H1 (cell line): ENCODE measurements around the gene ZC2HC1C. TPM values are rescaled to one million over a fixed set of nuclear protein-coding genes. Genes with fewer than 3 reads are reported as not detected.
A peak's percentile ranks its signal among the peaks of the same experiment; 100 is the strongest.

Source experiments
- KDM4A ChIP-seq: IDR thresholded peaks from one replicate; pipeline ENCODE4 v1.7.1; 2012; ENCODE audit warnings: low read depth, mild to moderate bottlenecking, moderate library complexity, low read length, inconsistent platforms; ENCODE audit not compliant: severe bottlenecking
- polyA plus RNA-seq, 7 experiments: library from polyadenylated mRNA; depleted of rRNA in 3 of 7; stranded (reverse) in 5 of 7; unstranded in 2 of 7; fragments of >200 nt in 5 of 7; fragments of 200-250 nt in 2 of 7; gene quantifications; 1 replicate in 5 of 7; 2 replicates in 1 of 7; 4 replicates in 1 of 7; pipeline versions ENCODE4 v1.2.1 to v1.2.3, GENCODE V29; 2011 to 2013; ENCODE audit warnings: missing spikeins in 2 of 7, mixed read lengths in 2 of 7
- total RNA-seq: library from RNA; stranded (reverse); fragmentation: NEBNext Ultra II Directional; extraction: Animal tissue kit (Norgen Biotek cat#: 25700); gene quantifications from 2 replicates; pipeline ENCODE4 v1.2.1, GENCODE V29; 2021

Gene ZC2HC1C
- total and polyA plus RNA-seq, 2 of the 8 experiments (the other 6 are each of a cell fraction or from before 2014, with no cell fraction given), result 0.57 to 1.2 TPM

DNA sequence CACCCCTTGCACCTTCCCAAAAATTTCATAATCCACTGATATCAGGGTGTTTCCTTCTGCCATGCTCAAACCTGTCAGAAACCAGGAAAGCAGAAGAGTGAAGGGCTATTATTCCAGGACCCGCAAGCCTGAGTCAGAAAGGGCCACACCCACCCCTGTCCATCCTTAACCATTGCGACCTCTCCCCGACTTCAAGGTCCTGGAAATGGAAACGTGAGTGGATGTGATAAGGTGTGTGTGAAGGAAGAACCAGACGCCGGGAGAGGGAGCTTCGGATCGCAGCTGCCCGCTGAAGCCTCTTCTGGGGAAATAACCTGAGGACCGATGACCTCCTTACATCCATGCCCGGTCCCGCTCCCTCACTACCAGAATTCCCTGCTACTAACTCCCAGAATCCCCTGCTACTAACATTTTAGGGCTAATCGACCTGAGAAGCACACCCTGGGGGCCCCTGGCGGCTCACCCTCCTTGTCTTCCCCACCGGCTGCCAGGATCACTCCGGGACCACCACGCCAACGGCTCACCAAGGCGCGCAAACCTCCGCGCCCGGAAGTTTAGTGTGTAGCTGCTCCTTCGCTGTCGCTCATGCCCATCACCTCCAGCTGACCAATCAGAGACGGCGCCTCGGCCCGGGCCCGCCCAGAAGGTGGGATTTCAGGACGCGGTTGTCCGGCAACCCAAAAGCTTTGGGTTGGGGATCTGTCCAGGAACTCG is 5.8 kb upstream of the ZC2HC1C start, which contains the start of gene ACYP1 (continued):
- TF ChIP-seq KDM4A, result peak; percentile 74
